ENCODE results near the gene ALDH1L1. TPM values are rescaled to one million over a fixed set of nuclear protein-coding genes. Genes with fewer than 3 reads are reported as not detected.

Gene ALDH1L1
- total and polyA plus RNA-seq, 2 donors (not counting 1 experiment from before 2014, with no cell fraction given), result not detected

- DNase-seq, result no peak
- peaks cover 0 to 7% of the 10 kb centered on the region in 2 experiments for H3K36me3 ChIP-seq (replicated peaks in 1 of 2; ENCODE audit: control extremely low read depth in 1 of 2, control insufficient read depth in 1 of 2, extremely low read depth in 1 of 2, insufficient read depth in 2 of 2, low read length in 1 of 2)
- intact Hi-C loops (cut with micrococcal nuclease), result no loop called here
- H3K4me2 ChIP-seq (replicated peaks; ENCODE audit: low read depth, low read length, poor library complexity, severe bottlenecking), result no peak overlapping the region
- H3K9me3 ChIP-seq (ENCODE audit: control extremely low read depth in 1 of 3, control insufficient read depth in 2 of 3, insufficient read depth in 1 of 3, low read length in 2 of 3), result no peaks in the 10 kb centered on the region
- ATAC-seq (ENCODE audit: low read depth), result no peak
- no peaks in the 10 kb centered on the region for H3K27me3 ChIP-seq (replicated peaks in 1 of 4; ENCODE audit: control extremely low read depth in 1 of 4, control insufficient read depth in 3 of 4, insufficient read depth in 4 of 4, low read length in 3 of 4)
- no peak overlapping the region for H3K27ac ChIP-seq (ENCODE audit: low read length in 2 of 2)
- peaks cover 13 to 17% of the 10 kb centered on the region in 2 donors for H3K4me1 ChIP-seq (ENCODE audit: control insufficient read depth in 2 of 2, insufficient read depth in 2 of 2, low read length in 2 of 2)
- CTCF ChIA-PET, result no interaction called here
- H3K79me2 ChIP-seq (ENCODE audit: control insufficient read depth, insufficient read depth, low read length), result no peaks in the 10 kb centered on the region
- no peak overlapping the region for H3K27ac Mint-ChIP-seq
- no peak overlapping the region for H3K4me3 ChIP-seq (ENCODE audit: control extremely low read depth in 1 of 5, extremely low read depth in 1 of 5, insufficient read depth in 1 of 5, low read depth in 2 of 5, low read length in 4 of 5)
- no peak overlapping the region for H2AFZ ChIP-seq (ENCODE audit: insufficient read depth, low read depth, low read length, poor library complexity, severe bottlenecking)
- no peaks in the 10 kb centered on the region for H3K27me3 Mint-ChIP-seq
- TF ChIP-seq, protein P1, sequence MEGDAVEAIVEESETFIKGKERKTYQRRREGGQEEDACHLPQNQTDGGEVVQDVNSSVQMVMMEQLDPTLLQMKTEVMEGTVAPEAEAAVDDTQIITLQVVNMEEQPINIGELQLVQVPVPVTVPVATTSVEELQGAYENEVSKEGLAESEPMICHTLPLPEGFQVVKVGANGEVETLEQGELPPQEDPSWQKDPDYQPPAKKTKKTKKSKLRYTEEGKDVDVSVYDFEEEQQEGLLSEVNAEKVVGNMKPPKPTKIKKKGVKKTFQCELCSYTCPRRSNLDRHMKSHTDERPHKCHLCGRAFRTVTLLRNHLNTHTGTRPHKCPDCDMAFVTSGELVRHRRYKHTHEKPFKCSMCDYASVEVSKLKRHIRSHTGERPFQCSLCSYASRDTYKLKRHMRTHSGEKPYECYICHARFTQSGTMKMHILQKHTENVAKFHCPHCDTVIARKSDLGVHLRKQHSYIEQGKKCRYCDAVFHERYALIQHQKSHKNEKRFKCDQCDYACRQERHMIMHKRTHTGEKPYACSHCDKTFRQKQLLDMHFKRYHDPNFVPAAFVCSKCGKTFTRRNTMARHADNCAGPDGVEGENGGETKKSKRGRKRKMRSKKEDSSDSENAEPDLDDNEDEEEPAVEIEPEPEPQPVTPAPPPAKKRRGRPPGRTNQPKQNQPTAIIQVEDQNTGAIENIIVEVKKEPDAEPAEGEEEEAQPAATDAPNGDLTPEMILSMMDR (IDR thresholded peaks at IDR 0.05), result no peak
- TF ChIP-seq EZH2 (IDR thresholded peaks at IDR 0.05; ENCODE audit: borderline replicate concordance, insufficient read depth, low read depth, low read length, poor library complexity, severe bottlenecking), result no peak
- no peak overlapping the region for H3K9ac ChIP-seq (ENCODE audit: low read length)
- no peaks in the 10 kb centered on the region for H3K9me3 Mint-ChIP-seq (ENCODE audit: insufficient read depth)
- no peaks in the 10 kb centered on the region for H4K20me1 ChIP-seq (ENCODE audit: control insufficient read depth, insufficient read depth, low read length, poor library complexity, severe bottlenecking)
- POLR2A ChIA-PET, result no interaction called here
- whole genome bisulfite sequencing (ENCODE audit: insufficient coverage), result 88% methylated on average over 14 of the region's 14 CpGs
- peaks cover 21% of the 10 kb centered on the region for H3K4me1 Mint-ChIP-seq
- no peak overlapping the region for H3K4me3 Mint-ChIP-seq
Observed at GRCh38 chr3:126056681-126057500, 123.5 kb downstream of the ALDH1L1 start.

DNA sequence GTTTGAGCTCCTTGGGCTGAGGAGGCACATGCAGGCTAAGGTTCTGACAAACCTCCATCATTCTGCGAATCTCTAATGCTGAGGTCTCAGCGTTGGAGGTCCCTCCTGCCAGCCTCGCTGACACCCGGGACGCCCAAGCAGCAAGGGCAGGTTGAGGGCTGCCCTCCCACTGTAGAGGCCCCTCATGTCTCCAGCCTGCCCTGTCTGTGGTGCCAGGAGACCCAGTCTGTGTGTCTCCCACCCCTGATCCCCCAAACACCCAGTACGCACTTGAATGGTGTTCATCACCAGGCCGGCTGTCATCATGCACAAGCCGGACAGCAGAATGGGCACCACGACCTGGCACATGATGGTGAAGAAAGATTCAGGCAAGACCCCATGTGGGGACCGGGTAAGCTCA lies 124.3 kb downstream of the ALDH1L1 start:
- Histone ChIP-seq H3K27me3 (replicated peaks in 1 of 4; ENCODE audit: control extremely low read depth in 1 of 4, control insufficient read depth in 3 of 4, insufficient read depth in 4 of 4, low read length in 3 of 4) (no peaks in the 10 kb centered on the region), H3K9ac (ENCODE audit: low read length) (no peak overlapping the region), H3K9me3 (ENCODE audit: control extremely low read depth in 1 of 3, control insufficient read depth in 2 of 3, insufficient read depth in 1 of 3, low read length in 2 of 3) (peaks cover 0 to 2% (median 0%) of the 10 kb centered on the region in 3 donors), H3K4me2 (replicated peaks; ENCODE audit: low read depth, low read length, poor library complexity, severe bottlenecking) (no peak overlapping the region), H3K4me1 (ENCODE audit: control insufficient read depth in 2 of 2, insufficient read depth in 2 of 2, low read length in 2 of 2) (peaks cover 17% of the 10 kb centered on the region in 2 donors), H4K20me1 (ENCODE audit: control insufficient read depth, insufficient read depth, low read length, poor library complexity, severe bottlenecking) (no peaks in the 10 kb centered on the region), H2AFZ (ENCODE audit: insufficient read depth, low read depth, low read length, poor library complexity, severe bottlenecking) (no peak overlapping the region), H3K27ac (ENCODE audit: low read length in 2 of 2) (no peak overlapping the region), H3K79me2 (ENCODE audit: control insufficient read depth, insufficient read depth, low read length) (no peaks in the 10 kb centered on the region), H3K36me3 (replicated peaks in 1 of 2; ENCODE audit: control extremely low read depth in 1 of 2, control insufficient read depth in 1 of 2, extremely low read depth in 1 of 2, insufficient read depth in 2 of 2, low read length in 1 of 2) (peaks cover 0 to 7% of the 10 kb centered on the region in 2 experiments), H3K4me3 (ENCODE audit: control extremely low read depth in 1 of 5, extremely low read depth in 1 of 5, insufficient read depth in 1 of 5, low read depth in 2 of 5, low read length in 4 of 5) (no peak overlapping the region)
- POLR2A ChIA-PET, result no interaction called here
- H3K9me3 Mint-ChIP-seq (ENCODE audit: insufficient read depth), result no peaks in the 10 kb centered on the region
- H3K27me3 Mint-ChIP-seq, result no peaks in the 10 kb centered on the region
- no peak for TF ChIP-seq EZH2 (IDR thresholded peaks at IDR 0.05; ENCODE audit: borderline replicate concordance, insufficient read depth, low read depth, low read length, poor library complexity, severe bottlenecking)
- TF ChIP-seq, protein P1 (IDR thresholded peaks at IDR 0.05), result no peak
- intact Hi-C loops (cut with micrococcal nuclease), result no loop called here
- H3K4me3 Mint-ChIP-seq, result no peak overlapping the region
- CTCF ChIA-PET, result no interaction called here
- peaks cover 21% of the 10 kb centered on the region for H3K4me1 Mint-ChIP-seq
- no peak overlapping the region for H3K27ac Mint-ChIP-seq
- ATAC-seq (ENCODE audit: low read depth) (no peak), DNase-seq (no peak)
- WGBS (ENCODE audit: insufficient coverage), result 98% methylated on average over 10 of the region's 10 CpGs
